Transverse colon (tissue), 4 donors: ENCODE data around the gene GLRA1.

ENCODE experiments used
- CTCF ChIP-seq, 5 experiments: fragments of 200-600 bp in 3 of 5; fragments of 450-650 bp in 2 of 5; sonication (generic) in 3 of 5; IDR thresholded peaks; 1 replicate in 2 of 5; 2 replicates in 3 of 5; pipeline ENCODE4 v1.5.1; 2016 to 2017; ENCODE audit warnings: antibody characterized with exemption in 5 of 5, inconsistent platforms in 3 of 5, mild to moderate bottlenecking in 2 of 5, moderate library complexity in 1 of 5
- POLR2A ChIP-seq: fragments of 450-650 bp; IDR thresholded peaks from one replicate; pipeline ENCODE4 v1.6.1; 2016; ENCODE audit warnings: antibody characterized with exemption, mild to moderate bottlenecking, moderate library complexity
- POLR2AphosphoS5 ChIP-seq, 3 donors: sonication (generic); formaldehyde crosslinking; IDR thresholded peaks; one replicate each; pipeline ENCODE4 v1.6.1; 2016; ENCODE audit warnings: antibody characterized with exemption in 3 of 3

DNA sequence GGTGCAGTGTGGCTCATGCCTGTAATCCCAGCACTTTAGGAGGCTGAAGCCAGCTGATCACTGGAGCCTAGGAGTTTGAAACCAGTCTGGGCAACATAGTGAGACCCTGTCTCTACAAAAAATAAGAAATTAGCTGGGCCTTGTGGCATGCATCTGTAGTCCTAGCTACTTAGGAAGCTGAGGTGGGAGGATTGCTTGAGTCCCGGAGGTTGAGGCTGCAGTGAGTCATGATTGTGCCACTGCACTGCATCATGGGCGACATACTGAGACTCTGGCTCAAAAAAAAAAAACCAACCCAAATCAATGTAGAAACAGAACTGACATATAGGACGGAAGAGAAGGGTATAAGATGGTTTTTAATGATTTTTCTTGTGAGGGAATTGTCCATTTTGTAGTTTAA is 125.2 kb downstream of the GLRA1 start:
- TF ChIP-seq CTCF (IDR thresholded peaks at IDR 0.05) (no peak), POLR2A (no peak), POLR2AphosphoS5 (IDR thresholded peaks at IDR 0.05) (no peak)
